H7 (cell line): ENCODE measurements around the gene NR3C2. TPM values are rescaled to one million over a fixed set of nuclear protein-coding genes. Genes with fewer than 3 reads are reported as not detected.

ENCODE experiments used
- DNase-seq: peaks from one replicate; pipeline ENCODE4 v3.0.0; 2012
- H3K27me3 ChIP-seq: 2 replicates; pipeline ENCODE4 v1.6.0; 2011; ENCODE audit warnings: mild to moderate bottlenecking, low read length; ENCODE audit not compliant: control insufficient read depth, insufficient read depth
- H3K36me3 ChIP-seq: replicated peaks from 2 replicates; pipeline ENCODE4 v1.5.1; 2011; ENCODE audit warnings: low read length; ENCODE audit not compliant: control insufficient read depth, insufficient read depth
- H3K4me3 ChIP-seq: 2 replicates; pipeline ENCODE4 v1.5.1; 2011; ENCODE audit warnings: low read depth, mild to moderate bottlenecking, control low read depth, low read length, moderate library complexity; ENCODE audit not compliant: insufficient read depth
- total RNA-seq: library from RNA; depleted of rRNA; stranded (reverse); fragments of >200 nt; shearing (Covaris generic); gene quantifications from 2 replicates; pipeline ENCODE4 v1.2.3, GENCODE V29; 2014; rRNA removed

Gene NR3C2
- 0.22 and 0.55 TPM in 2 replicates for total RNA-seq

DNA sequence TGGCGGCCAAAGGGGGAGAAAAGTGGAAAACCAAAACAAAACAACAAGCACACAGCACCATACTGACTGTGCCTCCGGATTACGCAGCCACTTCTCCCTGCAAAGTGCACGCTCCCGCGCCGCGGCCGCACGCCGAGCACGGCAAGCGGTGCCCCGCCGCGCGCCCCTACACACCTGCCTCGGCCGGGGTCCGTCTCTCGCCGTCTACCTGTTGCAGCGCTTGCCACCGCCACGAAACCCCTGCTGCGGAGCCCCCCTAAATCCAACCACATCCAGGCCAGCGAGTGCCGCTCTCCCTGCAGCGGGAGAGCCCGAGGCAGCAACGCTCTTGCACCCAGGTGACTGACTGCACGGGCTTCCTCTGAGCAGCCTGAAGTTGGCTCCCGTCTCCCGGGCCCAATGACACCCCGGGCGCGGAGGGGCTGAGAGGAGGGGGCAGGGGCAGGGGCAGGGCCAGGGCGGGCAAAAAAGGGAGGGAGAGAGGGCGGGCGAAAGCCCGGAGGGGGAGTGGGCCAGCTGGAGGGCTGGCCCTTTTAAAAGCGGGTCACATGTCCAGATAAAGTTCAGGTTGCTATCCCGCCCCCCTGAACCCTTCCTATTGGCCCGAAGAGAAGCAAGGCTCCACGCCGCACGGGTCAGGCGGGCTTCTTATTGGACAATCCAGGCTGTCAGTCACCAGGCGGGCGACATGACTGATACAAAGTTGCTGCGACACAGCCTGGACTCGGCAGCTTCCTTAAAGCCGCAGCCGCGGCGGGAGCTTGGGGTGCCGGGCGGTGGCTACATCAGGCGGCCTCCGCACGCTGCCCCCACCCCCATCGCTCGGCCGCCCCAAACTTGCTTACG lies at the start of gene NR3C2:
TSS of gene NR3C2 (minus strand) at position 429 of the 846 bp plus-strand sequence.
- Histone ChIP-seq H3K27me3 (peaks cover 59% of the 10 kb centered on the region), H3K36me3 (no peaks in the 10 kb centered on the region)

DNA sequence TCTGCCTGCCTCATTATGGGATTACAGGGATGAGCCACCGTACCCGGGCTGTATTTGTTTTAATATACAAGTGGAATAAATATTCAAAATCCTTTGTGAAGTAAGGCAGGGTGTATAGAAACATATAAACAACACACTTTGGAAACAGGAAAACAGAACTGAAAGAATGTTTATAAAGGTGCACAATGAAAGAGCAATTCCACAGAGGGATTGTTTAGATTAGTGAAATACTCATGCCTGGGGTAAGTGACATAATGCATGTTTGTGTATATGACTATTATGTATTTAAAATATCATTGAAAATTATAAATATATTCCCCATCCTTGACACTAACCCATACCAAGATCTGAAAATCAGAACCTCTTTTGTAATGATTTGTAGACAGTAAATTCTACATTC lies 45.0 kb upstream of the NR3C2 start:
- DNase-seq = no peak
- H3K4me3 ChIP-seq = no peak overlapping the region
- H3K36me3 ChIP-seq = no peaks in the 10 kb centered on the region
- no peaks in the 10 kb centered on the region for H3K27me3 ChIP-seq

More for the DNA sequence above, at the start of gene NR3C2:
- H3K4me3 ChIP-seq = peak within 1 kb of the TSS; percentile 72
- peak; percentile 97 for DNase-seq

- Histone ChIP-seq H3K27me3 (no peaks in the 10 kb centered on the region), H3K36me3 (no peaks in the 10 kb centered on the region), H3K4me3 (no peak overlapping the region)
- DNase-seq = no peak
Measured at GRCh38 chr4:148481636-148482035, 39.4 kb upstream of the NR3C2 start.

DNA sequence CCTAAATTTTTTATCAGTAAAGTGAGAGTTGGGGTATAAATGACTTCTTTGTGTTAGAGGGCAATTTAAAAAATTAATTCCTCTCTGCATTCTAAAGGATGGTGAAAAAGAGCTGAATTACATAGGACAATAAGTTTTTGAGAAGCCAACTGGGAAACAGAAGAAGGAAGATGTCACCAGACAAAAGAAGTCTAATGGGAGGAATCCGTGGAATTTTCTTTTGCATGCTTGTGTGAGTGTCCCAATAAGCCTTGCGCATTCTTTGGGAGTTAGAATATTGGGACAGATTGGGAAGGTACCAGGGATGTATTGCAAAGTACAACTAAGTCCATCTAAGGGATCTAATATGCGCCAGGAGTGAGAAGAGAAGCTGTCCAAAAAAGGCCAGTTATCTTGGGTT lies 35.1 kb upstream of the NR3C2 start:
- H3K4me3 ChIP-seq = no peak overlapping the region
- no peak for DNase-seq
- no peaks in the 10 kb centered on the region for H3K27me3 ChIP-seq
- no peaks in the 10 kb centered on the region for H3K36me3 ChIP-seq

- H3K36me3 ChIP-seq = no peaks in the 10 kb centered on the region
- no peak overlapping the region for H3K4me3 ChIP-seq
- H3K27me3 ChIP-seq = no peaks in the 10 kb centered on the region
- no peak for DNase-seq
Measured at GRCh38 chr4:148469938-148470337, 27.7 kb upstream of the NR3C2 start.

GRCh38 chr4:148454835-148455234 lies 12.6 kb upstream of the NR3C2 start:
- Histone ChIP-seq H3K4me3 (no peak overlapping the region), H3K36me3 (no peaks in the 10 kb centered on the region), H3K27me3 (no peaks in the 10 kb centered on the region)
- no peak for DNase-seq

- no peaks in the 10 kb centered on the region for H3K27me3 ChIP-seq
- H3K4me3 ChIP-seq = no peak overlapping the region
- DNase-seq = no peak
- H3K36me3 ChIP-seq = no peaks in the 10 kb centered on the region
Measured at GRCh38 chr4:148453833-148454232, 11.6 kb upstream of the NR3C2 start.

- Histone ChIP-seq H3K36me3 (no peaks in the 10 kb centered on the region), H3K4me3 (no peak overlapping the region), H3K27me3 (no peaks in the 10 kb centered on the region)
- no peak for DNase-seq
Measured at GRCh38 chr4:148452970-148453369, 10.8 kb upstream of the NR3C2 start.

- peaks cover 21% of the 10 kb centered on the region for H3K27me3 ChIP-seq
- no peak overlapping the region for H3K4me3 ChIP-seq
- H3K36me3 ChIP-seq = no peaks in the 10 kb centered on the region
- no peak for DNase-seq
Measured at GRCh38 chr4:148449921-148450320, 7.7 kb upstream of the NR3C2 start.

DNA sequence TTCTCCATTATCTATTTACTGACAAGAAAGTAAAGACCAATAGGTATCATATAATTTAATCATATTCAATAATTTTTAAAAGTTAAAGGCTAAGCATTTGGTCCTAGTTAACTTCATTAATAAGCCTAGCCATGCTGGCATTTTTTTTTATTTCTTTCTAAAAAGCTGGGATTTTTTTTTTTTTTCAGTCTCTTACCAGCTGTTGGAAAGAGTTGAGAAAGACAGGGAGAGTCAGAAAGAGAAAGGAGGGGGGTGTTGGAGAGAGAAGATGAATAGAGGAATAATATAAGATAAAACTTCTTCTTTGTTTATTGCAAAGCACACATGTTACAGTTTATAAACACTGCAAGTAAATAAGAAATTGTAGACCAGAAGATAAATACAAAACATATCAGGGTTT lies 5.9 kb upstream of the NR3C2 start:
- DNase-seq = no peak
- no peaks in the 10 kb centered on the region for H3K36me3 ChIP-seq
- peaks cover 38% of the 10 kb centered on the region for H3K27me3 ChIP-seq
- no peak overlapping the region for H3K4me3 ChIP-seq

GRCh38 chr4:148447681-148448080 lies 5.5 kb upstream of the NR3C2 start:
- peaks cover 42% of the 10 kb centered on the region for H3K27me3 ChIP-seq
- peak; percentile 16 for DNase-seq
- no peaks in the 10 kb centered on the region for H3K36me3 ChIP-seq
- no peak overlapping the region for H3K4me3 ChIP-seq

DNA sequence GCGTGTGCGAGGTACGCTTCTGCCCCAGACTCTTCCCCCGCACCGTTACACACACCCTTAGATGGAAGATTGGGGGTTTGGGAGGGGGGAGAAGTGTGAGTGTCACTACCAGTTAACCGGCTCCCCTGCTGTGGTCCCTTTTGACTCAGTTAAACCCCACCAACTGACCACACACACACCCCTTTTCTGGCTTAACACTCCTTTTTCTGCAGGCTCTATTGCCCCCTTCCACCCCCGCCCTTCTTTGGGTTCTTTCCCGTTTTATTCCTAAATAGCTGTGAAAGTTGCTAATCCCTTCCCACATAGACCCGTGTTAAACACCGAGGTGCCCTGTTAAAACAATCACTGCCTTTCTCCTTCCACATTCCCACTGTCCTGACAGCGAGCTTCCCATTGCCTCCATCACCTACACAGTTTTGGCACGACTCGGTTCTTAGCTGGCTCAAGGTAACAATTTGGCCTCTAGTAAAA lies 3.7 kb upstream of the NR3C2 start:
- peaks cover 53% of the 10 kb centered on the region for H3K27me3 ChIP-seq
- DNase-seq = peak; percentile 12

DNA sequence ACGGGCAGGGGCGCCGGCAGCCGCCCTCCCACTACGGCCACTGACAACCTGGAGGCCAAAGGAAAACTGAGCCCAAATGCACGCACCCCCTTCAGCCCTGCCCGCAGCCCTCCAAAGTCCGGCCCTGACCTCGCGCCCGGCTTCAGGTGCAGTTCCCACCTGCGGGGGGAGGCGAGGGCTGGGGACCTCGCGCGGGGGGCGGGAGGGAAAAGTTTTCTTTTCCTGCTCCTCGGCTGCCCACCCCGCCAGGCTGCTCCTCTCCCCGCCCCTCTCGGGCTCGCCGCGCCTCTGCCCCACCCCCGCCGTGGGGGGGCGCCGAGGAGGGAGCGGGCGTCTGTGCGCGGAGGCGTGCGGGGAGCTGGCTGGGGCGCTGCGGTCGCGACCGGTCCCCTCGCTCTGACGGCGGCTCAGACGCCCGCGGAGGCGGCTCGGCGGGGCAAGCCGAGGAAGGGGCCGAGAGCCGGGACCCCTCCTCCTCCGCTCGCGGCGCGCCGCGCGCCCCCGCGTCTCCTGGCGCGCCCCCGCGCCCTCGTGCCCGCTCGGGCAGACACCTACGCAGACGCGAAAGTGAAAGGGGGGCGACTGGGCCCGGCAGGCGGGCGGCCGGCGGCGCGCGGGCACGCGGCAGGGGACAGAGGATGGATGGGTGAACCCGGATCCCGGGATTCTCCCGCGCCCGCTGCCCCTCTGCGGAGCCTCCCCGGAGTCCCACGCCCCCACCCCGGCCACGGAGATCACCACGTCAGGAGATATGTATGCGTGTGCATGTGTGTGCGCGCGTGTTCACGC lies 3.1 kb upstream of the NR3C2 start:
- Histone ChIP-seq H3K36me3 (no peaks in the 10 kb centered on the region), H3K4me3 (peak overlapping the region; percentile 72), H3K27me3 (peaks cover 58% of the 10 kb centered on the region)
- peak; percentile 85 for DNase-seq

More for the DNA sequence above, 3.7 kb upstream of the NR3C2 start:
- H3K36me3 ChIP-seq = no peaks in the 10 kb centered on the region
- peak overlapping the region; percentile 72 for H3K4me3 ChIP-seq

DNA sequence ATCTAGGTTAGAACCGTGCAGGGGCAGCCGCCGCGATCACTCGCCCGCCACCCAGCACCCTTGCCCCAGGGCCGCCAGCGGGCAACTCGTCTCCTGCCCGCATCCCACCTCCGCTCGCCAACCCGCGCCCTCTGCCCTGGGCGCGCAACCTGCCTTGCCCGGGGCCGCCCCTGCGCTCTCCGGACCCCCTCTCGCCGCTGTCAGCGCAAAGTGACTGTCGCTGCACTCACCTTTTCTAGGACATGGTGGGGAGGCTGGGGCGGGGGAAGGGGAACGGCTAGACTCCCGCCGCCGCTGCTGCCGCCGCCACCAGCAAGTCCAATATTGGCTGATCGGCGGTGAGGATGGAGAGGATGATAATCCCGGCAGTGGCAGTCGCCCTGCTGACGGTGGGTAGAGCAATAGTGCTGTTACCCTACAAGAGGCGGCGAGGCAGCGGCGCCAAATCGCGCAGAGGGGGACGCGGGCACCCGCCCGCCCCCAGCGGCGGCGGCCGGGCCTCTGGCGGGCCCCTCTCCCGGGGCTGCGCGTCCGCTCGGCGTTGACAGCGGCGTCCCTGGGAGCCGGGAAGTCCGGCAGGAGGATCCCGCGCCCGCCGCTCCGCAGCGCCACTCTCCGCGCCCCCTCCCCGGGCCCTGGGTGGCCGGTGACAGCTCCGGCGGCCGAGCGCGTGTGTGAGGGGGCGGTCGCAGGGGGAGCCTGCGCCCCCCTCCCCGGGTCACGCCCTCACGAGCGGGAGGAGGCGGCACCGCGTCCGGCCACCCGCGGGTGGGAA lies 2.3 kb upstream of the NR3C2 start:
- peak; percentile 77 for DNase-seq
- Histone ChIP-seq H3K27me3 (peaks cover 61% of the 10 kb centered on the region), H3K36me3 (no peaks in the 10 kb centered on the region), H3K4me3 (peak overlapping the region; percentile 72)
